ENCODE data around the gene POLR3B. TPM values are rescaled to one million over a fixed set of nuclear protein-coding genes. Genes with fewer than 3 reads are reported as not detected.

Gene POLR3B
- total and polyA plus RNA-seq, 2 of the 13 experiments (the other 11 are each of a cell fraction or from before 2014, with no cell fraction given) = 4.8 to 13.1 TPM

DNA sequence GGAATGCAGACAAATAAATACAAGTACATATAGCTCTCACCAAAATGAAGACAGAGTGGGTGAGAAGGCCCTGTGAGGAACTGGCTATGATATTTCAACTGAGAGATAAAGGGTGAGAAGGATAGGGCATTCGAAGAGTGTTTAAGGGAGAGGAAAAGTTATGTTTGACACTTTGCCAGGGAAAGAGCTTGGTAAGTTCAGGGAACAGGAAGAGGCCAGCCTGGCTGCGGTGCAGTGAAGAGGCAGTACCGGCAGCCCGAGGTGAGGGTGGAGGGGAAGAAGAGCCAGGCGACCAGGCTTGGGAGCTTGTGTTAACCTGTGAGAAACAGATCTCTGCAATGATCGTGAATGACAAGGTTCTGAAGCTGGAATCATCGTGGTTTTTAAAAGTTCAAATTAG is 140.5 kb downstream of the POLR3B start (continued):
- TF ChIP-seq, protein P1, sequence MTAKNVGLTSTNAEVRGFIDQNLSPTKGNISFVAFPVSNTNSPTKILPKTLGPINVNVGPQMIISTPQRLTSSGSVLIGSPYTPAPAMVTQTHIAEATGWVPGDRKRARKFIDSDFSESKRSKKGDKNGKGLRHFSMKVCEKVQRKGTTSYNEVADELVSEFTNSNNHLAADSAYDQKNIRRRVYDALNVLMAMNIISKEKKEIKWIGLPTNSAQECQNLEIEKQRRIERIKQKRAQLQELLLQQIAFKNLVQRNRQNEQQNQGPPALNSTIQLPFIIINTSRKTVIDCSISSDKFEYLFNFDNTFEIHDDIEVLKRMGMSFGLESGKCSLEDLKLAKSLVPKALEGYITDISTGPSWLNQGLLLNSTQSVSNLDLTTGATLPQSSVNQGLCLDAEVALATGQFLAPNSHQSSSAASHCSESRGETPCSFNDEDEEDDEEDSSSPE (CRISPR knock-in tag; IDR thresholded peaks at IDR 0.05) = no peak
- TF ChIP-seq, protein P2, sequence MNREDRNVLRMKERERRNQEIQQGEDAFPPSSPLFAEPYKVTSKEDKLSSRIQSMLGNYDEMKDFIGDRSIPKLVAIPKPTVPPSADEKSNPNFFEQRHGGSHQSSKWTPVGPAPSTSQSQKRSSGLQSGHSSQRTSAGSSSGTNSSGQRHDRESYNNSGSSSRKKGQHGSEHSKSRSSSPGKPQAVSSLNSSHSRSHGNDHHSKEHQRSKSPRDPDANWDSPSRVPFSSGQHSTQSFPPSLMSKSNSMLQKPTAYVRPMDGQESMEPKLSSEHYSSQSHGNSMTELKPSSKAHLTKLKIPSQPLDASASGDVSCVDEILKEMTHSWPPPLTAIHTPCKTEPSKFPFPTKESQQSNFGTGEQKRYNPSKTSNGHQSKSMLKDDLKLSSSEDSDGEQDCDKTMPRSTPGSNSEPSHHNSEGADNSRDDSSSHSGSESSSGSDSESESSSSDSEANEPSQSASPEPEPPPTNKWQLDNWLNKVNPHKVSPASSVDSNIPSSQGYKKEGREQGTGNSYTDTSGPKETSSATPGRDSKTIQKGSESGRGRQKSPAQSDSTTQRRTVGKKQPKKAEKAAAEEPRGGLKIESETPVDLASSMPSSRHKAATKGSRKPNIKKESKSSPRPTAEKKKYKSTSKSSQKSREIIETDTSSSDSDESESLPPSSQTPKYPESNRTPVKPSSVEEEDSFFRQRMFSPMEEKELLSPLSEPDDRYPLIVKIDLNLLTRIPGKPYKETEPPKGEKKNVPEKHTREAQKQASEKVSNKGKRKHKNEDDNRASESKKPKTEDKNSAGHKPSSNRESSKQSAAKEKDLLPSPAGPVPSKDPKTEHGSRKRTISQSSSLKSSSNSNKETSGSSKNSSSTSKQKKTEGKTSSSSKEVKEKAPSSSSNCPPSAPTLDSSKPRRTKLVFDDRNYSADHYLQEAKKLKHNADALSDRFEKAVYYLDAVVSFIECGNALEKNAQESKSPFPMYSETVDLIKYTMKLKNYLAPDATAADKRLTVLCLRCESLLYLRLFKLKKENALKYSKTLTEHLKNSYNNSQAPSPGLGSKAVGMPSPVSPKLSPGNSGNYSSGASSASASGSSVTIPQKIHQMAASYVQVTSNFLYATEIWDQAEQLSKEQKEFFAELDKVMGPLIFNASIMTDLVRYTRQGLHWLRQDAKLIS (CRISPR knock-in tag; IDR thresholded peaks at IDR 0.05) = no peak
- TF ChIP-seq MEF2D (CRISPR knock-in tag; IDR thresholded peaks at IDR 0.05) = no peak
- no peak for TF ChIP-seq SAP130 (CRISPR knock-in tag; IDR thresholded peaks at IDR 0.05; ENCODE audit: low read depth)
- no peak for TF ChIP-seq FLYWCH1 (CRISPR knock-in tag; IDR thresholded peaks at IDR 0.05)

DNA sequence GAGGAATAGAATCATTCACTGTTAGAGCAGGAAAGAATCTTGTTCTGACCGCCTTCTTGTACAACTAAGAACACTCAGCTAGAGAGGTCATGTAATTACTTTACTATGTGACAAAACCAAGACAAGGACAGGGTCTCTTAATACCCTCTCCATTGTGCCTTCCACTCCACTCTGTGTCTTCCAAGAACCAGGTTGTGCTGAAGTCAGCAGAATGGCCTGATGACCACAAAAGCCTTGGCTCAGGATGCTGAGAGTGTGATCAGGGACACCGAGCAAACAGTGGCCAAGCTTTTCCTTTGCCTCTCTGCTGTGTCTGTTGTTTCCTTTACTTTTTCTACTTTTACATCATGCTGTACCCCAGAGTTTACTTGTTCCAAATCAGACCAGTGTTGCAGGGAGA is 142.1 kb downstream of the POLR3B start:
- 100% methylated on average over 2 of the region's 2 CpGs for WGBS (ENCODE audit: low lambda C conversion rate)
- intact Hi-C loops (cut with micrococcal nuclease; ENCODE audit: unreplicated experiment) = no loop called here
- FAIRE-seq = no peak

More for the DNA sequence above, 142.1 kb downstream of the POLR3B start:
- no peaks in the 10 kb centered on the region for H4K20me1 ChIP-seq (ENCODE audit: insufficient read depth, low read length)
- H3K9me3 ChIP-seq (ENCODE audit: low read length) = no peaks in the 10 kb centered on the region
- H3K4me1 ChIP-seq (ENCODE audit: insufficient read depth, low read length) = no peaks in the 10 kb centered on the region
- peaks cover 17 to 39% of the 10 kb centered on the region in 2 experiments for H3K36me3 ChIP-seq (replicated peaks in 1 of 2; ENCODE audit: control insufficient read depth in 1 of 2, insufficient read depth in 2 of 2, low read length in 2 of 2)
- no peak overlapping the region for H3K4me3 ChIP-seq (replicated peaks in 1 of 3; ENCODE audit: insufficient read depth in 1 of 3, low read depth in 2 of 3, low read length in 3 of 3)
- no peaks in the 10 kb centered on the region for H3K79me2 ChIP-seq (ENCODE audit: insufficient read depth, low read length)
- H3K9ac ChIP-seq (ENCODE audit: insufficient read depth, low read depth, low read length) = no peak overlapping the region
- in situ Hi-C loops (cut with HindIII; ENCODE audit: extremely low pct_ligation_motif_present, low pct_unique_long_range_greater_than_20kb) = no loop called here
- POLR2A ChIA-PET = no interaction called here
- H3K4me2 ChIP-seq (ENCODE audit: low read depth, low read length) = no peak overlapping the region
- H3K27ac ChIP-seq (ENCODE audit: extremely low read length, insufficient read depth, low read length) = no peak overlapping the region
- no peak for ATAC-seq
- H2AFZ ChIP-seq (ENCODE audit: low read length) = no peak overlapping the region
- no peak for DNase-seq (ENCODE audit: low spot score)
- BruUV-seq (replicated peaks) = no TSS peak
- CTCF ChIA-PET (ENCODE audit: low intra/inter-chr PET ratio, low total read pairs) = no interaction called here
- peak; percentile 72 to 79 for TF ChIP-seq MAFK (conservative IDR thresholded peaks at IDR 0.05 in 1 of 2, IDR thresholded peaks at IDR 0.05 in 1 of 2; ENCODE audit: low read length in 2 of 2)
- TF ChIP-seq, protein P3, sequence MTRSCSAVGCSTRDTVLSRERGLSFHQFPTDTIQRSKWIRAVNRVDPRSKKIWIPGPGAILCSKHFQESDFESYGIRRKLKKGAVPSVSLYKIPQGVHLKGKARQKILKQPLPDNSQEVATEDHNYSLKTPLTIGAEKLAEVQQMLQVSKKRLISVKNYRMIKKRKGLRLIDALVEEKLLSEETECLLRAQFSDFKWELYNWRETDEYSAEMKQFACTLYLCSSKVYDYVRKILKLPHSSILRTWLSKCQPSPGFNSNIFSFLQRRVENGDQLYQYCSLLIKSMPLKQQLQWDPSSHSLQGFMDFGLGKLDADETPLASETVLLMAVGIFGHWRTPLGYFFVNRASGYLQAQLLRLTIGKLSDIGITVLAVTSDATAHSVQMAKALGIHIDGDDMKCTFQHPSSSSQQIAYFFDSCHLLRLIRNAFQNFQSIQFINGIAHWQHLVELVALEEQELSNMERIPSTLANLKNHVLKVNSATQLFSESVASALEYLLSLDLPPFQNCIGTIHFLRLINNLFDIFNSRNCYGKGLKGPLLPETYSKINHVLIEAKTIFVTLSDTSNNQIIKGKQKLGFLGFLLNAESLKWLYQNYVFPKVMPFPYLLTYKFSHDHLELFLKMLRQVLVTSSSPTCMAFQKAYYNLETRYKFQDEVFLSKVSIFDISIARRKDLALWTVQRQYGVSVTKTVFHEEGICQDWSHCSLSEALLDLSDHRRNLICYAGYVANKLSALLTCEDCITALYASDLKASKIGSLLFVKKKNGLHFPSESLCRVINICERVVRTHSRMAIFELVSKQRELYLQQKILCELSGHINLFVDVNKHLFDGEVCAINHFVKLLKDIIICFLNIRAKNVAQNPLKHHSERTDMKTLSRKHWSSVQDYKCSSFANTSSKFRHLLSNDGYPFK (CRISPR knock-in tag; IDR thresholded peaks at IDR 0.05; ENCODE audit: borderline replicate concordance) = no peak
- no peak for TF ChIP-seq REXO4 (CRISPR knock-in tag; IDR thresholded peaks at IDR 0.05; ENCODE audit: borderline replicate concordance)
- TF ChIP-seq MAFF (IDR thresholded peaks at IDR 0.05; ENCODE audit: low read depth, low read length) = peak; percentile 67
- no peaks in the 10 kb centered on the region for H3K27me3 ChIP-seq (ENCODE audit: control insufficient read depth in 1 of 2, insufficient read depth in 2 of 2, low read length in 2 of 2)
